RKO (cell line): ENCODE measurements around the gene CSAG2.

Experiments used
- DNase-seq: peaks from one replicate; pipeline ENCODE4 v3.0.0-alpha.2; 2016; ENCODE audit warnings: low spot score

CSAG2 gene

DNA sequence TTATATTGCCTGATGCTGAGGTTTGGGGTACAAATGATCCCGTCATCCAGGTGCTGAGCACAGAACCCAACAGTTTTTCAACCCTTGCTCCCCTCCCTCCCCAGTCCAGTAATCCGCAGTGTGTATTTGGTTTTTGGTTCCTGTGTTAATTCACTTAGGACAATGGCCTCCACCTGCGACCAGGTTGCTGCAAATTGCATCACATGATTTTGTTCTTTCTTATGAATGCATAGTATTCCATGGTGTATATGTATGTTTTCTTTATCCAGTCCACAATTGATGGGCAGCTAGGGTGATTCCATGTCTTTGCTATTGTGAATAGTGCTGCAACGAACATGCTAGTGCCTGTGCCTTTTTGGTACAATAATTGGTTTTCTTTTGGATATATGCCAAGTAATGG, 46.0 kb downstream of the CSAG2 start:
- no peak for DNase-seq

DNA sequence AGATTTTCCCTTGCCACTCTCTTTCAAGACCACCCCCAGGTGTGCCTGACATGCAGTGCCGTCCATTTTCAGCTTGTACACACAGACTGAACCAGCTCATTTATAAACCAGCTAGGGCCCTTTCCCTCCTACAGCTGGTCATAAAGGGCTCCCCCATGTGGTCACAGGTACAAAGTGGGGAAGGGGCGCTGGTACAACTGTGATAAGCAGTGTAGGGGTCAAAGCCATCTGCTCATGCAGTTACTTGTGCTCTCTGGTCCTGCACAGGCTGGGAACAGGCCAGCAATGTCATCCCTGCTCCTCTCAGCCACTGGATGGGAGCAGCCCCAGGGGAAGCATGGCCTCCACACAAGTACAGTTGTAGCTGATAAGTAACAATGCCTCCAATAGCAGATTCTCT, 50.8 kb downstream of the CSAG2 start:
- no peak for DNase-seq
